Ishikawa (cell line): Measurements from ENCODE around the gene MAP3K2.

Source experiments
- CEBPB ChIP-seq: IDR thresholded peaks from 2 replicates; pipeline ENCODE4 v1.6.1; 2012
- CREB1 ChIP-seq: IDR thresholded peaks from 2 replicates; pipeline ENCODE4 v1.6.1; 2012; ENCODE audit warnings: low read depth
- EP300 ChIP-seq: IDR thresholded peaks from 2 replicates; pipeline ENCODE4 v1.6.1; 2012; ENCODE audit warnings: borderline replicate concordance
- FOXM1 ChIP-seq: IDR thresholded peaks from 2 replicates; pipeline ENCODE4 v1.6.1; 2012; ENCODE audit warnings: low read depth, borderline replicate concordance
- MAX ChIP-seq: IDR thresholded peaks from 2 replicates; pipeline ENCODE4 v1.6.1; 2012
- NFIC ChIP-seq: IDR thresholded peaks from 2 replicates; pipeline ENCODE4 v1.6.1; 2012
- RAD21 ChIP-seq: IDR thresholded peaks from 2 replicates; pipeline ENCODE4 v1.6.1; 2012; ENCODE audit warnings: low read depth
- REST ChIP-seq: IDR thresholded peaks from 2 replicates; pipeline ENCODE4 v1.6.1; 2012; ENCODE audit warnings: low read depth, mild to moderate bottlenecking
- TEAD4 ChIP-seq: IDR thresholded peaks from 2 replicates; pipeline ENCODE4 v1.6.1; 2012

GRCh38 chr2:127421116-127421800 lies 33.5 kb upstream of the MAP3K2 start:
- TF ChIP-seq CREB1 (no peak), TEAD4 (no peak), NFIC (no peak), EP300 (no peak), CEBPB (no peak), FOXM1 (no peak), RAD21 (no peak), REST (no peak), MAX (no peak)
